ENCODE data around the gene CDK5RAP2.

- no peak for TF ChIP-seq EP300 (IDR thresholded peaks at IDR 0.05)
- TF ChIP-seq CTCF (IDR thresholded peaks at IDR 0.05) = no peak
- no peak for TF ChIP-seq POLR2AphosphoS5 (IDR thresholded peaks at IDR 0.05)
- no peak for TF ChIP-seq POLR2A (IDR thresholded peaks at IDR 0.05)
Observed at GRCh38 chr9:120603010-120603409, 23.0 kb upstream of the CDK5RAP2 start.
